ENCODE measurements around the gene BRD4.

The BRD4 gene

GRCh38 chr19:15373644-15374043, 41.3 kb upstream of the BRD4 start:
- no peak for TF ChIP-seq FOXM1 (IDR thresholded peaks at IDR 0.05; ENCODE audit: borderline replicate concordance, low read depth)
- TF ChIP-seq EP300 (IDR thresholded peaks at IDR 0.05; ENCODE audit: borderline replicate concordance): no peak
- TF ChIP-seq TCF12 (IDR thresholded peaks at IDR 0.05; ENCODE audit: low read depth): no peak
- TF ChIP-seq ZBTB7A (IDR thresholded peaks at IDR 0.05; ENCODE audit: low read depth): no peak
- TF ChIP-seq REST (IDR thresholded peaks at IDR 0.05; ENCODE audit: low read depth): no peak
- no peak for TF ChIP-seq CREB1 (IDR thresholded peaks at IDR 0.05; ENCODE audit: low read depth)
- no peak for TF ChIP-seq USF1 (IDR thresholded peaks at IDR 0.05)
- no peak for TF ChIP-seq EGR1 (IDR thresholded peaks at IDR 0.05)
- no peak for TF ChIP-seq MAX (IDR thresholded peaks at IDR 0.05)
- TF ChIP-seq YY1 (IDR thresholded peaks at IDR 0.05; ENCODE audit: low read depth): no peak
- TF ChIP-seq RAD21 (IDR thresholded peaks at IDR 0.05; ENCODE audit: low read depth): no peak
- no peak for TF ChIP-seq TEAD4 (IDR thresholded peaks at IDR 0.05)
- no peak for TF ChIP-seq NFIC (IDR thresholded peaks at IDR 0.05)
- no peak for TF ChIP-seq CEBPB (IDR thresholded peaks at IDR 0.05)
- TF ChIP-seq TAF1 (IDR thresholded peaks at IDR 0.05; ENCODE audit: low read depth): no peak

GRCh38 chr19:15372891-15373301, 40.6 kb upstream of the BRD4 start:
- TF ChIP-seq RAD21 (IDR thresholded peaks at IDR 0.05; ENCODE audit: low read depth) (no peak), ZBTB7A (IDR thresholded peaks at IDR 0.05; ENCODE audit: low read depth) (no peak), TAF1 (IDR thresholded peaks at IDR 0.05; ENCODE audit: low read depth) (no peak), USF1 (IDR thresholded peaks at IDR 0.05) (no peak), REST (IDR thresholded peaks at IDR 0.05; ENCODE audit: low read depth) (no peak)

- TF ChIP-seq EP300 (IDR thresholded peaks at IDR 0.05; ENCODE audit: borderline replicate concordance): no peak
- no peak for TF ChIP-seq CREB1 (IDR thresholded peaks at IDR 0.05; ENCODE audit: low read depth)
- no peak for TF ChIP-seq NFIC (IDR thresholded peaks at IDR 0.05)
- TF ChIP-seq RAD21 (IDR thresholded peaks at IDR 0.05; ENCODE audit: low read depth): no peak
- TF ChIP-seq USF1 (IDR thresholded peaks at IDR 0.05): no peak
- no peak for TF ChIP-seq TCF12 (IDR thresholded peaks at IDR 0.05; ENCODE audit: low read depth)
- no peak for TF ChIP-seq MAX (IDR thresholded peaks at IDR 0.05)
- no peak for TF ChIP-seq CEBPB (IDR thresholded peaks at IDR 0.05)
- TF ChIP-seq REST (IDR thresholded peaks at IDR 0.05; ENCODE audit: low read depth): no peak
- TF ChIP-seq FOXM1 (IDR thresholded peaks at IDR 0.05; ENCODE audit: borderline replicate concordance, low read depth): no peak
- TF ChIP-seq TEAD4 (IDR thresholded peaks at IDR 0.05): no peak
Observed at GRCh38 chr19:15372470-15372869, 40.1 kb upstream of the BRD4 start.

GRCh38 chr19:15371786-15372380, 39.5 kb upstream of the BRD4 start:
- TF ChIP-seq TEAD4 (IDR thresholded peaks at IDR 0.05) (no peak), NFIC (IDR thresholded peaks at IDR 0.05) (no peak), CEBPB (IDR thresholded peaks at IDR 0.05) (no peak), FOXM1 (IDR thresholded peaks at IDR 0.05; ENCODE audit: borderline replicate concordance, low read depth) (no peak), CREB1 (IDR thresholded peaks at IDR 0.05; ENCODE audit: low read depth) (no peak), EGR1 (IDR thresholded peaks at IDR 0.05) (no peak), YY1 (IDR thresholded peaks at IDR 0.05; ENCODE audit: low read depth) (no peak), REST (IDR thresholded peaks at IDR 0.05; ENCODE audit: low read depth) (no peak), MAX (IDR thresholded peaks at IDR 0.05) (no peak), TAF1 (IDR thresholded peaks at IDR 0.05; ENCODE audit: low read depth) (no peak), RAD21 (IDR thresholded peaks at IDR 0.05; ENCODE audit: low read depth) (no peak), USF1 (IDR thresholded peaks at IDR 0.05) (no peak), TCF12 (IDR thresholded peaks at IDR 0.05; ENCODE audit: low read depth) (no peak), EP300 (IDR thresholded peaks at IDR 0.05; ENCODE audit: borderline replicate concordance) (no peak), ZBTB7A (IDR thresholded peaks at IDR 0.05; ENCODE audit: low read depth) (no peak)
